GM19043 (cell line): ENCODE results near the gene DHFR.
"Not testable (repeated sequence)": the region's sequence is repeated elsewhere in the genome, so short reads cannot be mapped to it uniquely, and the experiment has no call there.

ENCODE experiments used
- ATAC-seq: cut with Tn5 transposase; IDR thresholded peaks from one replicate; pipeline ENCODE4 v1.9.1; 2021; ENCODE audit warnings: low read depth; ENCODE audit not compliant: unreplicated experiment

Gene DHFR

GRCh38 chr5:80600943-80601693 is 53.7 kb downstream of the DHFR start:
- no peak for ATAC-seq

DNA sequence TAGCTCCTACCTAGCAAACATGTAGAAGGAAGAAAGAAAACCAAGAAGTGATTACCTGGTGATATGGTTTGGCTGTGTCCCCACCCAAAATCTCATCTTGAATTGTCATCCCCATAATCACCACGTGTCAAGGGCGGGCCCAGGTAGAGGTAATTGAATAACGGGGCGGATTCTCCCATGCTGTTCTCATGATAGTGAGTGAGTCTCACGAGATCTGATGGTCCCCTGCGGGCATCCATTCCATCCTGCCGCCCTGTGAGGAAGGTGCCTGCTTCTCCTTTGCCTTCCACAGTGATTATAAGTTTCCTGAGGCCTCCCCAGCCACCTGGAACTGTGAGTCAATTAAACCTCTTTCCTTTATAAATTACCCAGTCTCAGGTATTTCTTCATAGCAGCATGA is 57.3 kb downstream of the DHFR start:
- ATAC-seq: no peak

DNA sequence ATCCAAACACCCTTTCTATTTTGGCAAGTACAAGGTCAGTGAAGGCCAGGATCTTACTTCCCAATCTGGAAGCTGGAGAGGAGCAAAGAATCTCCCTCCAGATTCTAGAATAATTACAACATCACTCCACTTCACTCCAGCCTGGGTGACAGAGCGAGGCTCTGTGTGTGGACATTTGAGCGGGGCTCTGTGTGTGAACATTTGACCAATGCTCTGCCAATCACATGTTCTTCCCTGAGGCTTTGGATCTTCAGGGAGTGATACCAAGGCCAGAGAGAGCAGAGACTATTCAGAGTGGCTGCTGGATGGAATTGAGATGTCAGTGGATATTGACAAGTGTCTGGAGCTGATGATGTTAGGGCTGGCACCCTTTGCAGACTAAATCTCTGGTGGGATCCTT is 60.0 kb downstream of the DHFR start:
- ATAC-seq: no peak

DNA sequence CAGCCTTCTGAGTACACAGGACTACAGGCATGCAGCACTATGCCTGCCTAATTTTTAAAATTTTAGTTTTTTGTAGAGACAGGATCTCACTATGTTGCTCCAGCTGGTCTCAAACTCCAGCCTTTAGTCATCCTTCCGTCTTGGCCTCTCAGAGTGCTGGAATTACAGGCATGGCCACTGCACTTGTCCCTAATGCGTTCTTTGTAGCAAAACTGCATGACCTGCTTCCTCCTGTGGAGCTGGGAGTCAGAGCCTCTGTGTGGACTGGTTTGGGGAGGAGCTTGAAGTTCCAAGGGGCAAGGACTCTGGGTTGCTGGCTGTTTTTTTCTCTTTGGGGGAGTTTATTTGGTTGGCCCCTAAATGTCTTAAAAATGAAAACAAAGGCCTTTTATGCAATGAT is 62.0 kb downstream of the DHFR start:
- no peak for ATAC-seq

- no peak for ATAC-seq
Observed at GRCh38 chr5:80592105-80592504, 62.7 kb downstream of the DHFR start.

DNA sequence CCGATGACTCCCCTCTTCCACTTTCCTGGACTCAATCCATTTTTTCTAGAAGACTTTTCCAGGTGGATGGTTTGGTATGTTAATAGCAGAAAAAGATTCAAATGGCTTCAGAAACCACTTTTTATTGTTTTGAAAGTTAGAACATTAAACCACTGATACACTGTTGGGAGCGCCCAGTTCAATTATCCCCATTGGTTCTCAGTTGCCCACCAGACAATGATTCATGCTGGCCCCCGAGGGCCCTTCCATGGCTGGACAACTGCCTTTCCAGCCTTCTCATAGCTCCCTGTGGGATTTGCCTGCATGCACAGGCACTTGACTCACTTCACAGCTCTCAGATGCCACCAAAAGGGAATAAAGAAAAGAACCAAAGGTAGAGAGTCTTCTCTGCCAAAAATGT is 63.4 kb downstream of the DHFR start:
- ATAC-seq: no peak

- no peak for ATAC-seq
Observed at GRCh38 chr5:80590766-80591165, 64.0 kb downstream of the DHFR start.

DNA sequence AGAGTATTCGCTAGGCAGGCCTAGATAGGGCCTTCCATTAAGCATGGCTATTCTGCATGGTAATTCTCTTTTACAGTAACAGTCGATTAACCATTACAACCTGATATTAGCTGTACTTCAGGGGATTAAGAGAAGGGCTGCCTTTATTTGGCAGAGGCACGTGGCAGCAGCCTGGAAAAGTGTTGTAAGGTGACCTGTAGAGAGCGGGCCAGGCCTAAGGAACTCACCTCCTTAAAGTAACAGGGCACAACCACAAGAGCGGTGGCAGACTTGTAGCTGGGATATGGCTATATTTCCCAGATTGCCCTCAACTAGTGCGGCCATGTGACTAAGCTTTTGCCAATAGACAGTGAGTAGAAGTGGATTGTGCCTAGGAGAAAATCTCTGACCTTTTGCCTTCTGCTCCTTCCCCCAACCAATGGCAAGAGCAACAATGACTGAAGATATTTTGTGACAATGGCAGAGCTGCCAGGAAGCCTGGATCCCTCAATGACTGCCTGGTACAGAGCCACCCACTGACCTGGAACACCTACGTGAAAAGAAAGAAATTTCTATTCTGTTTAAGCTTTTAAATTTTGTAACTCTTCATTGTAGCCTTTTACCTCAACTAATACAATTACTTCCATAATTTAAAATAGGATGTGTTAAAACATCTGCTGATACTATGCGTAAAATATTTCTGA is 65.8 kb downstream of the DHFR start:
- no peak for ATAC-seq

DNA sequence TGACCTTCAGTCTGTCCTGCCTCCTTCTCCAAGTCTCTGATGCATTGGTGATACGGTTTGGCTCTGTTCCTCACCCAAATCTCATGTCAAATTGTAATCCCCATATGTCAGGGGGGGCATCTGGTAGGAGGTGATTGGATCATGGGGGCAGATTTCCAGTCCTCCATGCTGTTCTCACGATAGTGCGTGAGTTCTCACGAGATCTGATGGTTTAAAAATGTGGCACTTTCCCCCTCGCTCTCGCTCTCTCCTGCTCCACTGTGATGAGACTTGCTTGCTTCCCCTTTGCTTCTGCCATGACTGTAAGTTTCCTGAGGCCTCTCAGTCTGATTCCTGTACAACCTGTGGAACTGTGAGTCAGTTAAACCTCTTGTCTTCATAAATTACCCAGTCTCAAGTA is 70.0 kb downstream of the DHFR start:
- ATAC-seq: no peak

DNA sequence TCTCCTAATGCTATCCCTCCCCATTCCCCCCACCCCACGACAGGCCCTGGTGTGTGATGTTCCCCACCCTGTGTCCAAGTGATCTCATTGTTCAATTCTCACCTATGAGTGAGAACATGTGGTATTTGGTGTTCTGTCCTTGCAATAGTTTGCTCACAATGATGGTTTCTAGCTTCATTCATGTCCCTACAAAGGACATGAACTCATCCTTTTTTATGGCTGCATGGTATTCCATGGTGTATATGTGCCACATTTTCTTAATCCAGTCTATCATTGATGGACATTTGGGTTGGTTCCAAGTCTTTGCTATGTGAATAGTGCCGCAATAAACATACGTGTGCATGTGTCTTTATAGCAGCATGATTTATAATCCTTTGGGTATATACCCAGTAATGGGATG is 74.5 kb downstream of the DHFR start:
- not testable (repeated sequence) for ATAC-seq

DNA sequence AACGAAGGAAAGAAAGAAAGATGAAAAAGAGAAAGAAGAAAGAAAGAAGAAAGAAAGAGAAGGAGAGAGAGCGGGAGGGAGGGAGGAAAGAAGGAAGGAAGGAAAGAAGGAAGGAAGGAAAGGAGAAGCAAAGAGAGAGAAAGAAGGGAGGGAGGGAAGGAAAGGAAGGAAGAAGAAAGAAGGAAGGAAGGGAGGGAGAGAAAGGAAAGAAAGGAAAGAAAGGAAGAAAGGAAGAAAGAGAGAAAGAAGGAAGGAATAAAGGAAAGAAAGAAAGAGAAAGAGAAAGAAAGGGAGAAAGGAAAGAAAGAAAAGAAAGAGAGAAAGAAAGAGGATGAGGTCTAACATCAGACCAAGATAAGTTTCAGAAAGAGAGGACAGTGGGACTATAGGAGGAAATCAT is 75.7 kb downstream of the DHFR start:
- ATAC-seq: no peak

DNA sequence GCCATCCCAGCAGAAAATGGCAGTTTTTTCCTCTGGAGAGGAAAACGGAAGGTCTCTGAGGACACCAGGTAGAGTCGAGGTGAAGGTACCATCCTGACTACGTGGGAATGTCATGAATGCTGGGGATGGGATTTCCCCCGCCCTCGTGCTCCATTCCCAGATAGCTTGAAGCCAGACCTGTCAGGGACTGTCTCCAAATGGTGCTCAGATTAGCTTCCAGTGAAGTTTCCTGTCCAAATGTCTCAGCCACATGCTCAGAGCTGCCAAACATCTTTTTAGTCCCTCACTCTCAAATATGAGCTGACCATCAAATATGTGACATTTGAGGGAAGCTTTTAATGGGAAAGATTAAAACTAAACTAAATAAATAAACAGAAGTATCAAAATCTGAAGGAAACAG is 77.1 kb downstream of the DHFR start:
- no peak for ATAC-seq

GRCh38 chr5:80576383-80576782 is 78.4 kb downstream of the DHFR start:
- ATAC-seq: no peak
